HCT116 (cell line): ENCODE results near the gene CCDC134. TPM values are rescaled to one million over a fixed set of nuclear protein-coding genes. Genes with fewer than 3 reads are reported as not detected.

Experiments
- ATAC-seq: fragments of 200-7000 bp; cut with Tn5 transposase; 2 replicates; pipeline ENCODE4 v1.9.1; 2020; ENCODE audit warnings: mild to moderate bottlenecking, moderate library complexity
- BruUV-seq: library from RNA; stranded (reverse); fragments of 400-500 nt; replicated peaks from 2 replicates; lab custom pipeline; 2021; lab: Mats Ljungman, UMichigan
- CTCF ChIA-PET: fragments of 300-600 bp; sonication (Branson Sonifier 250); formaldehyde crosslinking; loops from one replicate; lab custom pipeline; 2021; ENCODE audit warnings: antibody characterized with exemption; lab: Charles Lee
- POLR2A ChIA-PET: fragments of 300-600, 350-600 bp; sonication (Branson Sonifier 250); formaldehyde crosslinking; loops from one replicate; lab custom pipeline; 2021; ENCODE audit warnings: antibody characterized with exemption; lab: Charles Lee
- RAD21 ChIA-PET, 2 experiments: fragments of 300-600 bp; sonication (Branson Sonifier 250); formaldehyde crosslinking; loops; one replicate each; lab custom pipeline; 2023; ENCODE audit warnings: low total read pairs in 2 of 2; ENCODE audit not compliant: uncharacterized antibody in 2 of 2, unreplicated experiment in 2 of 2, low non-redundant PET in 1 of 2; lab: Charles Lee
- DNase-seq: peaks from one replicate; pipeline ENCODE4 v3.0.0-alpha.2; 2010; ENCODE audit warnings: low read depth, low spot score
- H2AFZ ChIP-seq: fragments of 200-600 bp; shearing (Covaris generic), sonication (generic); 2 replicates; pipeline ENCODE4 v1.6.1; 2017; ENCODE audit warnings: low read depth, mixed run types, mixed read lengths, antibody characterized with exemption, low read length; ENCODE audit not compliant: poor library complexity, severe bottlenecking
- H3K27ac ChIP-seq: 2 replicates; pipeline ENCODE4 v1.5.1; 2012; ENCODE audit warnings: low read depth, low read length
- H3K27me3 ChIP-seq: fragments of 200-600 bp; sonication (generic); 2 replicates; pipeline ENCODE4 v1.6.1; 2016; ENCODE audit warnings: mixed run types, low read length, mixed read lengths; ENCODE audit not compliant: insufficient read depth
- H3K36me3 ChIP-seq, 2 experiments: fragments of 200-500 bp in 1 of 2; fragments of 200-600 bp in 1 of 2; sonication (Bioruptor generic) in 1 of 2; sonication (generic) in 1 of 2; 2 replicates each; pipeline versions ENCODE4 v1.5.1 to v1.6.1; 2014 to 2016; ENCODE audit warnings: low read length in 2 of 2, inconsistent platforms in 1 of 2, mixed read lengths in 1 of 2, mixed run types in 1 of 2; ENCODE audit not compliant: insufficient read depth in 2 of 2, control insufficient read depth in 1 of 2
- H3K4me1 ChIP-seq, 2 experiments: fragments of 200-600 bp in 1 of 2; sonication (generic) in 1 of 2; 2 replicates each; pipeline versions ENCODE4 v1.5.1 to v1.6.1; 2012 to 2017; ENCODE audit warnings: low read length in 2 of 2, inconsistent platforms in 1 of 2, mild to moderate bottlenecking in 1 of 2, mixed read lengths in 1 of 2, mixed run types in 1 of 2, moderate library complexity in 1 of 2; ENCODE audit not compliant: insufficient read depth in 2 of 2, control insufficient read depth in 1 of 2
- H3K4me2 ChIP-seq: fragments of 200-600 bp; sonication (generic); 2 replicates; pipeline ENCODE4 v1.6.1; 2017; ENCODE audit warnings: mixed run types, low read length, mixed read lengths
- H3K4me3 ChIP-seq, 2 experiments: fragments of 200-600 bp in 1 of 2; sonication (generic) in 1 of 2; replicated peaks in 1 of 2; 2 replicates each; pipeline ENCODE4 v1.5.1; 2011 to 2016; ENCODE audit warnings: low read length in 2 of 2, control low read depth in 1 of 2, low read depth in 1 of 2, mild to moderate bottlenecking in 1 of 2, mixed read lengths in 1 of 2, mixed run types in 1 of 2
- H3K79me2 ChIP-seq: fragments of 200-600 bp; sonication (generic); 2 replicates; pipeline ENCODE4 v1.6.1; 2017; ENCODE audit warnings: mild to moderate bottlenecking, mixed run types, low read length, moderate library complexity, mixed read lengths; ENCODE audit not compliant: insufficient read depth
- H3K9ac ChIP-seq: fragments of 200-600 bp; sonication (generic); 2 replicates; pipeline ENCODE4 v1.6.1; 2016; ENCODE audit warnings: low read length, mixed read lengths
- H3K9me2 ChIP-seq: fragments of 200-600 bp; sonication (generic), shearing (Covaris generic); 2 replicates; pipeline ENCODE4 v1.6.1; 2017; ENCODE audit warnings: mixed run types, mild to moderate bottlenecking, moderate library complexity; ENCODE audit not compliant: insufficient read depth
- H3K9me3 ChIP-seq, 2 experiments: fragments of 200-500 bp in 1 of 2; fragments of 200-600 bp in 1 of 2; sonication (Bioruptor generic) in 1 of 2; sonication (generic) in 1 of 2; 2 replicates each; pipeline ENCODE4 v1.6.1; 2014 to 2017; ENCODE audit warnings: low read length in 2 of 2, mixed read lengths in 2 of 2, inconsistent platforms in 1 of 2, low read depth in 1 of 2, mild to moderate bottlenecking in 1 of 2, mixed run types in 1 of 2, moderate library complexity in 1 of 2; ENCODE audit not compliant: control insufficient read depth in 1 of 2, insufficient read depth in 1 of 2
- H4K20me1 ChIP-seq: fragments of 200-600 bp; sonication (generic), shearing (Covaris generic); 2 replicates; pipeline ENCODE4 v1.6.1; 2017; ENCODE audit warnings: mixed run types, mild to moderate bottlenecking, moderate library complexity; ENCODE audit not compliant: insufficient read depth
- CBX3 ChIP-seq: IDR thresholded peaks from 2 replicates; pipeline ENCODE4 v1.6.1; 2012; ENCODE audit warnings: low read depth
- CEBPB ChIP-seq: IDR thresholded peaks from 2 replicates; pipeline ENCODE4 v1.6.1; 2012; ENCODE audit warnings: low read depth
- EGR1 ChIP-seq: IDR thresholded peaks from 2 replicates; pipeline ENCODE4 v1.6.1; 2012; ENCODE audit warnings: low read depth
- ELF1 ChIP-seq: IDR thresholded peaks from 2 replicates; pipeline ENCODE4 v1.6.1; 2012; ENCODE audit warnings: low read depth, borderline replicate concordance
- EZH2 ChIP-seq: fragments of 200-600 bp; sonication (generic); IDR thresholded peaks from 2 replicates; pipeline ENCODE4 v1.6.1; 2017; ENCODE audit warnings: antibody characterized with exemption, mixed run types
- EZH2phosphoT487 ChIP-seq: fragments of 200-600 bp; IDR thresholded peaks from 2 replicates; pipeline ENCODE4 v1.6.1; 2018; ENCODE audit warnings: antibody characterized with exemption, borderline replicate concordance
- FOSL1 ChIP-seq: IDR thresholded peaks from 2 replicates; pipeline ENCODE4 v1.6.1; 2012; ENCODE audit warnings: low read depth
- JUND ChIP-seq: IDR thresholded peaks from 2 replicates; pipeline ENCODE4 v1.6.1; 2012
- POLR2A ChIP-seq: IDR thresholded peaks from 2 replicates; pipeline ENCODE4 v1.7.0; 2011; ENCODE audit warnings: borderline replicate concordance; ENCODE audit not compliant: insufficient read depth, insufficient read length; ENCODE audit errors: extremely low read depth
- POLR2AphosphoS5 ChIP-seq: IDR thresholded peaks from 2 replicates; pipeline ENCODE4 v1.6.1; 2011; ENCODE audit warnings: mild to moderate bottlenecking, low read depth, low read length, moderate library complexity
- RAD21 ChIP-seq: IDR thresholded peaks from 2 replicates; pipeline ENCODE4 v1.6.1; 2012; ENCODE audit warnings: low read depth, mild to moderate bottlenecking
- SIN3A ChIP-seq: IDR thresholded peaks from 2 replicates; pipeline ENCODE4 v1.6.1; 2012; ENCODE audit warnings: low read depth
- SRF ChIP-seq: IDR thresholded peaks from 2 replicates; pipeline ENCODE4 v1.6.1; 2012; ENCODE audit warnings: low read depth
- TCF7L2 ChIP-seq: IDR thresholded peaks from 2 replicates; pipeline ENCODE4 v1.7.0; 2011; ENCODE audit warnings: borderline replicate concordance, inconsistent platforms; ENCODE audit not compliant: insufficient read depth, insufficient read length; ENCODE audit errors: extremely low read depth
- YY1 ChIP-seq: IDR thresholded peaks from 2 replicates; pipeline ENCODE4 v1.6.1; 2011; ENCODE audit warnings: low read length, low read depth, moderate library complexity, mild to moderate bottlenecking; ENCODE audit not compliant: insufficient replicate concordance; ENCODE audit errors: extremely low read depth
- ZFX ChIP-seq: fragments of 450-650 bp; IDR thresholded peaks from 2 replicates; pipeline ENCODE4 v1.6.1; 2017
- ZNF274 ChIP-seq: fragments of 200-500 bp; sonication (Bioruptor generic); IDR thresholded peaks from 2 replicates; pipeline ENCODE4 v1.6.1; 2014; ENCODE audit warnings: mild to moderate bottlenecking, low read depth, low read length, inconsistent platforms
- intact Hi-C: fragments of 100-400 bp; cut with micrococcal nuclease; formaldehyde crosslinking; loops from 2 replicates; pipeline ENCODE4 v1.10.0; 2022
- total RNA-seq: library from RNA; stranded (reverse); gene quantifications from one replicate; pipeline ENCODE4 v1.2.1, GENCODE V29; 2021; ENCODE audit not compliant: unreplicated experiment
- TF ChIP-seq, protein P1 (sequence below): IDR thresholded peaks from 2 replicates; pipeline ENCODE4 v1.6.1; 2011; ENCODE audit warnings: mild to moderate bottlenecking, low read length, moderate library complexity; ENCODE audit not compliant: insufficient replicate concordance; ENCODE audit errors: extremely low read depth
- TF ChIP-seq, protein P2 (sequence below): IDR thresholded peaks from 2 replicates; pipeline ENCODE4 v1.6.1; 2012
- TF ChIP-seq, protein P3 (sequence below): IDR thresholded peaks from 2 replicates; pipeline ENCODE4 v1.6.1; 2012; ENCODE audit warnings: low read depth

CCDC134 gene
- total RNA-seq, 1 experiment from 2014 or later: 15.8 TPM

DNA sequence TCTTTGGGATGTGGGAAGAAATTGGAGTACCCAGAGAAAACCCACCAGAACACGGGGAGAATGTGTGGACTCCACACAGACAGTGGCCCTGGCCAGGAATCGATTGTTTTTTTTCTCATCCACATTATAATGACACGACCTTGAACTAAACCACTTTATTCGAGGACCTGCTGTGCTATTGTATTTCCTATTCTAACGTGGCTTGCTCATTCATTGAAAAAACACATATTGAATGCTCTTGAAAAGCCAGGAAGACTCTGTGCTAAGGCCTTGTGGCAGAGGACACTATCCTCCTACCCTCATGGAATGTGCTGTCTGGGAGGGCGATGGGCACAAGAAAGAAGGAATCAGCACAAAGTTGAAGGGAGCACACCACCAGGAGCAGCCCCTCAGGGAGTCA, 23.3 kb downstream of the CCDC134 start:
- Histone ChIP-seq H3K79me2 (peaks cover 4% of the 10 kb centered on the region; the same call in 1 of the 2 replicates), H3K4me2 (no peak overlapping the region), H3K4me3 (no peak overlapping the region), H3K9ac (no peak overlapping the region), H3K4me1 (peaks cover 5 to 10% of the 10 kb centered on the region in 2 experiments; a peak in 3 of 4 replicates), H3K36me3 (peaks cover 0 to 5% of the 10 kb centered on the region in 2 experiments; a peak in 2 of 4 replicates), H3K27ac (no peak overlapping the region), H3K9me2 (no peaks in the 10 kb centered on the region), H3K27me3 (no peaks in the 10 kb centered on the region), H4K20me1 (no peaks in the 10 kb centered on the region), H3K9me3 (no peaks in the 10 kb centered on the region), H2AFZ (no peak overlapping the region)
- DNase-seq (no peak), ATAC-seq (no peak)
- ChIA-PET POLR2A (no interaction called here), CTCF (interaction anchor here (0.6 kb wide), 1 partner anchor 15 kb away, joined by 3 read pairs; no protein-coding TSS in a partner anchor), RAD21 (no interaction called here)
- TF ChIP-seq FOSL1 (no peak), CBX3 (no peak), POLR2AphosphoS5 (no peak), EGR1 (no peak), SRF (no peak), EZH2 (no peak), TCF7L2 (no peak), CEBPB (no peak), ZFX (no peak), POLR2A (no peak), ZNF274 (no peak), EZH2phosphoT487 (no peak), RAD21 (no peak), JUND (no peak), YY1 (no peak), ELF1 (no peak), SIN3A (no peak)
- TF ChIP-seq, protein P1, sequence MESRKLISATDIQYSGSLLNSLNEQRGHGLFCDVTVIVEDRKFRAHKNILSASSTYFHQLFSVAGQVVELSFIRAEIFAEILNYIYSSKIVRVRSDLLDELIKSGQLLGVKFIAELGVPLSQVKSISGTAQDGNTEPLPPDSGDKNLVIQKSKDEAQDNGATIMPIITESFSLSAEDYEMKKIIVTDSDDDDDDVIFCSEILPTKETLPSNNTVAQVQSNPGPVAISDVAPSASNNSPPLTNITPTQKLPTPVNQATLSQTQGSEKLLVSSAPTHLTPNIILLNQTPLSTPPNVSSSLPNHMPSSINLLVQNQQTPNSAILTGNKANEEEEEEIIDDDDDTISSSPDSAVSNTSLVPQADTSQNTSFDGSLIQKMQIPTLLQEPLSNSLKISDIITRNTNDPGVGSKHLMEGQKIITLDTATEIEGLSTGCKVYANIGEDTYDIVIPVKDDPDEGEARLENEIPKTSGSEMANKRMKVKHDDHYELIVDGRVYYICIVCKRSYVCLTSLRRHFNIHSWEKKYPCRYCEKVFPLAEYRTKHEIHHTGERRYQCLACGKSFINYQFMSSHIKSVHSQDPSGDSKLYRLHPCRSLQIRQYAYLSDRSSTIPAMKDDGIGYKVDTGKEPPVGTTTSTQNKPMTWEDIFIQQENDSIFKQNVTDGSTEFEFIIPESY: no peak
- TF ChIP-seq, protein P2, sequence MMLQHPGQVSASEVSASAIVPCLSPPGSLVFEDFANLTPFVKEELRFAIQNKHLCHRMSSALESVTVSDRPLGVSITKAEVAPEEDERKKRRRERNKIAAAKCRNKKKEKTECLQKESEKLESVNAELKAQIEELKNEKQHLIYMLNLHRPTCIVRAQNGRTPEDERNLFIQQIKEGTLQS: no peak
- TF ChIP-seq, protein P3, sequence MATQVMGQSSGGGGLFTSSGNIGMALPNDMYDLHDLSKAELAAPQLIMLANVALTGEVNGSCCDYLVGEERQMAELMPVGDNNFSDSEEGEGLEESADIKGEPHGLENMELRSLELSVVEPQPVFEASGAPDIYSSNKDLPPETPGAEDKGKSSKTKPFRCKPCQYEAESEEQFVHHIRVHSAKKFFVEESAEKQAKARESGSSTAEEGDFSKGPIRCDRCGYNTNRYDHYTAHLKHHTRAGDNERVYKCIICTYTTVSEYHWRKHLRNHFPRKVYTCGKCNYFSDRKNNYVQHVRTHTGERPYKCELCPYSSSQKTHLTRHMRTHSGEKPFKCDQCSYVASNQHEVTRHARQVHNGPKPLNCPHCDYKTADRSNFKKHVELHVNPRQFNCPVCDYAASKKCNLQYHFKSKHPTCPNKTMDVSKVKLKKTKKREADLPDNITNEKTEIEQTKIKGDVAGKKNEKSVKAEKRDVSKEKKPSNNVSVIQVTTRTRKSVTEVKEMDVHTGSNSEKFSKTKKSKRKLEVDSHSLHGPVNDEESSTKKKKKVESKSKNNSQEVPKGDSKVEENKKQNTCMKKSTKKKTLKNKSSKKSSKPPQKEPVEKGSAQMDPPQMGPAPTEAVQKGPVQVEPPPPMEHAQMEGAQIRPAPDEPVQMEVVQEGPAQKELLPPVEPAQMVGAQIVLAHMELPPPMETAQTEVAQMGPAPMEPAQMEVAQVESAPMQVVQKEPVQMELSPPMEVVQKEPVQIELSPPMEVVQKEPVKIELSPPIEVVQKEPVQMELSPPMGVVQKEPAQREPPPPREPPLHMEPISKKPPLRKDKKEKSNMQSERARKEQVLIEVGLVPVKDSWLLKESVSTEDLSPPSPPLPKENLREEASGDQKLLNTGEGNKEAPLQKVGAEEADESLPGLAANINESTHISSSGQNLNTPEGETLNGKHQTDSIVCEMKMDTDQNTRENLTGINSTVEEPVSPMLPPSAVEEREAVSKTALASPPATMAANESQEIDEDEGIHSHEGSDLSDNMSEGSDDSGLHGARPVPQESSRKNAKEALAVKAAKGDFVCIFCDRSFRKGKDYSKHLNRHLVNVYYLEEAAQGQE: no peak
- intact Hi-C loops: loop anchor here (1.0 kb wide), 2 partner anchors 34 to 118 kb away; no protein-coding TSS in a partner anchor
- no TSS peak for BruUV-seq
